H9 (cell line): ENCODE measurements around the gene SBK3. TPM values are rescaled to one million over a fixed set of nuclear protein-coding genes. Genes with fewer than 3 reads are reported as not detected.

ENCODE experiments used
- DNase-seq: peaks from one replicate; pipeline ENCODE4 v3.0.0-alpha.2; 2017
- H2AFZ ChIP-seq: one replicate; pipeline ENCODE4 v1.6.1; 2013; ENCODE audit warnings: mild to moderate bottlenecking, low read length, control low read depth, moderate library complexity
- H2AK5ac ChIP-seq: 2 replicates; pipeline ENCODE4 v1.6.1; 2013; ENCODE audit warnings: low read length, control low read depth, mixed read lengths; ENCODE audit not compliant: insufficient read length
- H2BK120ac ChIP-seq: one replicate; pipeline ENCODE4 v1.6.1; 2013; ENCODE audit warnings: low read depth, mild to moderate bottlenecking, low read length, control low read depth, inconsistent platforms; ENCODE audit not compliant: poor library complexity, severe bottlenecking
- H2BK12ac ChIP-seq: 2 replicates; pipeline ENCODE4 v1.6.1; 2013; ENCODE audit warnings: low read length, control low read depth, mixed read lengths, low read depth; ENCODE audit not compliant: insufficient read length
- H2BK15ac ChIP-seq: 2 replicates; pipeline ENCODE4 v1.6.1; 2013; ENCODE audit warnings: low read depth, low read length, control low read depth
- H2BK20ac ChIP-seq: one replicate; pipeline ENCODE4 v1.6.1; 2013; ENCODE audit warnings: low read depth, mild to moderate bottlenecking, low read length, control low read depth, inconsistent platforms; ENCODE audit not compliant: poor library complexity, severe bottlenecking
- H2BK5ac ChIP-seq: 2 replicates; pipeline ENCODE4 v1.6.1; 2013; ENCODE audit warnings: low read length, control low read depth, mixed read lengths; ENCODE audit not compliant: insufficient read length
- H3K14ac ChIP-seq: 2 replicates; pipeline ENCODE4 v1.6.1; 2013; ENCODE audit warnings: low read length, control low read depth; ENCODE audit not compliant: insufficient read depth
- H3K18ac ChIP-seq: 2 replicates; pipeline ENCODE4 v1.6.1; 2013; ENCODE audit warnings: low read depth, mild to moderate bottlenecking, mixed read lengths, low read length, control low read depth; ENCODE audit not compliant: insufficient read length
- H3K23ac ChIP-seq: 2 replicates; pipeline ENCODE4 v1.6.1; 2013; ENCODE audit warnings: low read length, control low read depth, mixed read lengths, low read depth; ENCODE audit not compliant: insufficient read length
- H3K23me2 ChIP-seq: 2 replicates; pipeline ENCODE4 v1.6.1; 2013; ENCODE audit warnings: low read depth, mild to moderate bottlenecking, mixed read lengths, low read length, control low read depth; ENCODE audit not compliant: insufficient read length, poor library complexity, severe bottlenecking
- H3K27ac ChIP-seq: 2 replicates; pipeline ENCODE4 v1.5.1; 2013; ENCODE audit warnings: low read length, control low read depth, mixed read lengths, low read depth; ENCODE audit not compliant: insufficient read length
- H3K27me3 ChIP-seq: 2 replicates; pipeline ENCODE4 v1.6.1; 2013; ENCODE audit warnings: low read length, control low read depth, inconsistent platforms; ENCODE audit not compliant: insufficient read depth
- H3K4ac ChIP-seq: 2 replicates; pipeline ENCODE4 v1.6.1; 2013; ENCODE audit warnings: low read depth, mild to moderate bottlenecking, control low read depth, inconsistent platforms, low read length, moderate library complexity
- H3K4me1 ChIP-seq: 2 replicates; pipeline ENCODE4 v1.6.1; 2013; ENCODE audit warnings: low read length, control low read depth, inconsistent platforms; ENCODE audit not compliant: insufficient read depth
- H3K4me2 ChIP-seq: 2 replicates; pipeline ENCODE4 v1.6.1; 2013; ENCODE audit warnings: low read length, control low read depth, mixed read lengths; ENCODE audit not compliant: insufficient read length, insufficient read depth
- H3K56ac ChIP-seq: 2 replicates; pipeline ENCODE4 v1.6.1; 2013; ENCODE audit warnings: low read depth, mild to moderate bottlenecking, mixed read lengths, low read length, control low read depth; ENCODE audit not compliant: insufficient read length
- H3K79me1 ChIP-seq: 2 replicates; pipeline ENCODE4 v1.6.1; 2013; ENCODE audit warnings: low read depth, mild to moderate bottlenecking, moderate library complexity, low read length, control low read depth, inconsistent platforms; ENCODE audit not compliant: insufficient read depth, poor library complexity, severe bottlenecking
- H3K79me2 ChIP-seq: 2 replicates; pipeline ENCODE4 v1.6.1; 2013; ENCODE audit warnings: low read length, control low read depth, inconsistent platforms; ENCODE audit not compliant: insufficient read depth
- H3K9ac ChIP-seq: 2 replicates; pipeline ENCODE4 v1.6.1; 2013; ENCODE audit warnings: low read length, control low read depth, mixed read lengths; ENCODE audit not compliant: insufficient read length; ENCODE audit errors: extremely low read depth
- H3K9me3 ChIP-seq: one replicate; pipeline ENCODE4 v1.6.1; 2013; ENCODE audit warnings: low read depth, low read length, inconsistent platforms; ENCODE audit not compliant: control insufficient read depth
- H3T11ph ChIP-seq: one replicate; pipeline ENCODE4 v1.6.1; 2013; ENCODE audit warnings: mild to moderate bottlenecking, low read length, control low read depth, inconsistent platforms
- H4K20me1 ChIP-seq: one replicate; pipeline ENCODE4 v1.6.1; 2013; ENCODE audit not compliant: control insufficient read depth, insufficient read length, insufficient read depth
- H4K5ac ChIP-seq: 2 replicates; pipeline ENCODE4 v1.6.1; 2013; ENCODE audit warnings: low read depth, mild to moderate bottlenecking, mixed read lengths, low read length, control low read depth; ENCODE audit not compliant: insufficient read length
- H4K8ac ChIP-seq: replicated peaks from 2 replicates; pipeline ENCODE4 v1.6.1; 2013; ENCODE audit warnings: low read length, control low read depth, mixed read lengths, low read depth; ENCODE audit not compliant: insufficient read length
- H4K91ac ChIP-seq: 2 replicates; pipeline ENCODE4 v1.6.1; 2013; ENCODE audit warnings: low read depth, mild to moderate bottlenecking, moderate library complexity, mixed read lengths, low read length, control low read depth; ENCODE audit not compliant: insufficient read length
- H3K27ac Mint-ChIP-seq, 3 experiments: 2 replicates in 2 of 3; 3 replicates in 1 of 3; pipeline ENCODE4 v1.8.0; 2020 to 2021; ENCODE audit warnings: mixed read lengths in 3 of 3, mild to moderate bottlenecking in 1 of 3, moderate library complexity in 1 of 3
- H3K27me3 Mint-ChIP-seq: 2 replicates; pipeline ENCODE4 v1.8.0; 2021; ENCODE audit warnings: low read depth, mild to moderate bottlenecking, moderate library complexity, mixed read lengths
- H3K36me3 Mint-ChIP-seq, 3 experiments: 2 replicates in 2 of 3; 3 replicates in 1 of 3; pipeline ENCODE4 v1.8.0; 2020 to 2021; ENCODE audit warnings: low read depth in 3 of 3, mixed read lengths in 3 of 3; ENCODE audit not compliant: insufficient read depth in 1 of 3
- H3K4me1 Mint-ChIP-seq, 2 experiments: 2 replicates each; pipeline ENCODE4 v1.8.0; 2020; ENCODE audit warnings: mixed read lengths in 2 of 2
- H3K4me3 Mint-ChIP-seq, 2 experiments: 2 replicates in 1 of 2; 3 replicates in 1 of 2; pipeline ENCODE4 v1.8.0; 2020 to 2021; ENCODE audit warnings: mild to moderate bottlenecking in 2 of 2, mixed read lengths in 2 of 2, moderate library complexity in 1 of 2
- H3K9me3 Mint-ChIP-seq, 2 experiments: 2 replicates in 1 of 2; 3 replicates in 1 of 2; pipeline ENCODE4 v1.8.0; 2020; ENCODE audit warnings: mild to moderate bottlenecking in 2 of 2, mixed read lengths in 2 of 2, moderate library complexity in 1 of 2
- WGBS: extraction: QIAGEN DNeasy Blood & Tissue Kit; methylation state at CpG from one replicate; pipeline ENCODE4 v1.1.7; 2013; ENCODE audit warnings: missing lambda C conversion rate, low lambda C conversion rate, mixed read lengths; ENCODE audit not compliant: insufficient read length; ENCODE audit errors: extremely low coverage; 5-methylcytosine and 5-hydroxymethylcytosine counted together
- total RNA-seq: library from RNA; stranded (reverse); gene quantifications from 2 replicates; pipeline ENCODE4 v1.2.1, GENCODE V29; 2021
- TF ChIP-seq, protein P1 (sequence below): fragments of 200-600 bp; sonication (generic); conservative IDR thresholded peaks from 3 replicates; pipeline ENCODE4 v1.8.0; 2021; ENCODE audit warnings: antibody characterized with exemption, mild to moderate bottlenecking

Gene SBK3
- total RNA-seq, 1 experiment from 2014 or later, result 0.70 TPM

DNA sequence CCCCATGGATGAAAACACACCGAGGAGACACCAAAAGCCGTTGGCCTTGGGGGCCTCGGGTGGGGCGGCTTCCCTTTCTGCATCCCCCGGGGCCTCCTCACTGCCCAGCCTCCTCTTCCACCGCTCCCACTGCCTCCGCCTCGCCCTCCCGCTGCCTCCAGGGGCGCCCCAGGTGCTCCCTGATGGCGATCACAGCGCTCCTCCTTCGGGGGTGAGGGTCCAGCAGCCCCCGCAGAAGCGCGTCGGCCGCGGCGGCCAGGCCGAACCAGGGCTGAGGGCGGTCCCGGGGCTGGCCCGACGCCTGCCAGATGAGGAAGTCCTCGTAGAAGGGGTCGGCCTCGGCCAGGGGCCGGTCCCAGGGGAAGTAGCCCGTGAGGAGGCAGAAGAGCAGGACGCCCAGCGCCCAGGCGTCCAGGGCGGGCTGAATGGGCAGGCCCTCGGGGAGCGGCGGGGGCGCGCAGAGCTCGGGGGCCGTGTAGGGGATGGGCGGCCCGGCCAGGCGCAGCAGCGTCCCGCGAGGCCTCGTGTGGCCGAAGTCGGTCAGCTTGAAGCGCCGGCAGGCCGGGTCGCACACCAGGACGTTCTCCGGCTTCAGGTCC is 15.6 kb downstream of the SBK3 start:
- no peaks in the 10 kb centered on the region for H3K27me3 ChIP-seq
- H3K23ac ChIP-seq, result no peak overlapping the region
- H3K9me3 ChIP-seq, result no peaks in the 10 kb centered on the region
- no peaks in the 10 kb centered on the region for H3K23me2 ChIP-seq
- no peak overlapping the region for H4K5ac ChIP-seq
- H3K79me1 ChIP-seq, result no peaks in the 10 kb centered on the region
- H3K9ac ChIP-seq, result no peak overlapping the region
- H2BK12ac ChIP-seq, result no peak overlapping the region
- no peak overlapping the region for H3K14ac ChIP-seq
- no peak for DNase-seq
- H3K18ac ChIP-seq, result no peak overlapping the region
- Mint-ChIP-seq H3K36me3 (no peaks in the 10 kb centered on the region), H3K4me3 (no peak overlapping the region), H3K27me3 (peaks cover 4% of the 10 kb centered on the region; the same call in 1 of the 2 replicates), H3K27ac (no peak overlapping the region), H3K9me3 (no peaks in the 10 kb centered on the region), H3K4me1 (no peaks in the 10 kb centered on the region; a peak in 1 of 4 replicates)
- H3K56ac ChIP-seq, result no peak overlapping the region
- H3K27ac ChIP-seq, result no peak overlapping the region
- H2AK5ac ChIP-seq, result no peak overlapping the region
- H4K91ac ChIP-seq, result no peak overlapping the region
- no peaks in the 10 kb centered on the region; the same call in 1 of the 2 replicates for H3K4me1 ChIP-seq
- H3K4me2 ChIP-seq, result no peak overlapping the region
- no peak overlapping the region for H3T11ph ChIP-seq
- H2BK120ac ChIP-seq, result no peak overlapping the region
- H2BK15ac ChIP-seq, result no peak overlapping the region
- H3K79me2 ChIP-seq, result no peaks in the 10 kb centered on the region
- TF ChIP-seq, protein P1, sequence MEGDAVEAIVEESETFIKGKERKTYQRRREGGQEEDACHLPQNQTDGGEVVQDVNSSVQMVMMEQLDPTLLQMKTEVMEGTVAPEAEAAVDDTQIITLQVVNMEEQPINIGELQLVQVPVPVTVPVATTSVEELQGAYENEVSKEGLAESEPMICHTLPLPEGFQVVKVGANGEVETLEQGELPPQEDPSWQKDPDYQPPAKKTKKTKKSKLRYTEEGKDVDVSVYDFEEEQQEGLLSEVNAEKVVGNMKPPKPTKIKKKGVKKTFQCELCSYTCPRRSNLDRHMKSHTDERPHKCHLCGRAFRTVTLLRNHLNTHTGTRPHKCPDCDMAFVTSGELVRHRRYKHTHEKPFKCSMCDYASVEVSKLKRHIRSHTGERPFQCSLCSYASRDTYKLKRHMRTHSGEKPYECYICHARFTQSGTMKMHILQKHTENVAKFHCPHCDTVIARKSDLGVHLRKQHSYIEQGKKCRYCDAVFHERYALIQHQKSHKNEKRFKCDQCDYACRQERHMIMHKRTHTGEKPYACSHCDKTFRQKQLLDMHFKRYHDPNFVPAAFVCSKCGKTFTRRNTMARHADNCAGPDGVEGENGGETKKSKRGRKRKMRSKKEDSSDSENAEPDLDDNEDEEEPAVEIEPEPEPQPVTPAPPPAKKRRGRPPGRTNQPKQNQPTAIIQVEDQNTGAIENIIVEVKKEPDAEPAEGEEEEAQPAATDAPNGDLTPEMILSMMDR, result no peak
- no peaks in the 10 kb centered on the region for H4K20me1 ChIP-seq
- no peak overlapping the region for H2BK5ac ChIP-seq
- no peak overlapping the region for H4K8ac ChIP-seq
- no peak overlapping the region for H2BK20ac ChIP-seq
- H3K4ac ChIP-seq, result no peak overlapping the region
- H2AFZ ChIP-seq, result no peak overlapping the region
- WGBS, result no CpG with 5 or more reads among the region's 56 CpGs
